SW480 (cell line): ENCODE measurements around the gene FAR2.
A peak's percentile ranks its signal among the peaks of the same experiment; 100 is the strongest.
"Not testable (repeated sequence)": the region's sequence is repeated elsewhere in the genome, so short reads cannot be mapped to it uniquely, and the experiment has no call there.

ENCODE experiments used
- DNase-seq: peaks from one replicate; pipeline ENCODE4 v3.0.0-alpha.2; 2016; ENCODE audit warnings: low spot score

FAR2 gene

DNA sequence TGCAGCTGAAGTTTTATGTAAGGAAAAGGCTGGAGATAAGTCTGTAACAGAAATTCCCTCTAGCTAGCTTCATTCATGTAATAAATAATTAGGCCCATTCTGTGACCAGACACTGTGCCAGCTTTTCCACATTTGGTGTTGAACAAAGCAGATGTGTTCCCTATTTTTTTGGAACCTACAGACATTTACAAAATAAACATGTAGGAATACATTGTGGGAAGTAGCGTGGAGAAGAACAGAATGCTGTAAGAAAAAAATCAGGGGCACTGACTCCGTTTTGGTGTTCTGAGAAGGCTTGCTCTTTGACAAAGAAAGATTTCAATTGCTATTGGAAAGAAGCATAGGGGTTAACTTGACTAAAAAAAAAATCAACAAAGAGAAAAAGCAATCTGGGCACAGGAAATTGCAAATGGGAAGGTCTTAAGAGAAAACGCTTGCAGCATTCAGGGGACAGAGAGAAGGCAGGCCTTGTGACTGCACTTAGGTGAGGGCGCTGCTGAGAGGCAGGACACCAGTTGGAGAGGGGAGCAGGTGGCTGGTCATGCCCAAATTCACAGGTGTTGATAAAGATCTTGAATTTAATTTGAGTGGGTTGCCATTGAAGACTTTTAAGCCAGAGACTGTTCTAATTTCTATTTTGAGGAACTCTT is 4.0 kb downstream of the FAR2 start:
- no peak for DNase-seq

DNA sequence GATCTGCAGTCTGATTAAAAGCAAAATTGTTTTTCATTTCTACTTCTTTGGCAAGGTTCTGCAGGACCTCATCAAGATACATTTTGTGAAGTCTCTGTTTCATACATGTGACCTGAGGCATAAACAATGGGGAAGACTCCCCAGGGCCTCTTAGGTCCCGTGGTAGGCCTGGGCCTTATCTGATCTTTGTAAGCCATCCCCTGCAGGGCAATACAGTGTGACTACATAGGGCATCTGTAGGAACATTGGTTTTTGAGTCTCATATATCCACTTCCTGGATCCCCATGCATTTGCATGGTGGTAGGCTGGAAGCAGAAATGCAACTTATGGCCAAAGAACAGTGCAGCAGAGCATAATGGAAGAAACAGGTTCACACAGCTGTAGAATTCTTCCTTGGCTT is 6.0 kb downstream of the FAR2 start:
- no peak for DNase-seq

DNA sequence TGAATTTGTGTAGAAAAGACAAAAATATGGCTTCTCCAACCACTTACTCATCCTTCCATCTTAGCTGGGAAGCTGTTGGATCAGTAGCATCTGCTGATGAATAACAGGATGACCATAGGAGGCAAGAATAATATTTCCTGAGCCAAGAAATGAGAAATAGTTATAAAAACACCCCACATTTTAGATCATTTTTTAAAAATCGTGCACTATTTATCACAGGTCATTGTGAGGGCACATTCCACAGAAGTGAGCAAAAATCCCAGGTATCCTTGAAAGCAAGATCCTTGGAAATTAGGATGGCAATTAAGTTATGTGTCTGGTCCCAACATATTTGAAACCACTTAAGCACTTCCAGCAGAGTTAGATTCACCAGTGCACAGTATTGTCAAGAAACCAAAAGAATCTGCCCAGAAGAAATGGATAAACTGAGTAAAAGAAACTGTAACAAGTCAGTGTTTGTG is 8.4 kb downstream of the FAR2 start:
- no peak for DNase-seq

DNA sequence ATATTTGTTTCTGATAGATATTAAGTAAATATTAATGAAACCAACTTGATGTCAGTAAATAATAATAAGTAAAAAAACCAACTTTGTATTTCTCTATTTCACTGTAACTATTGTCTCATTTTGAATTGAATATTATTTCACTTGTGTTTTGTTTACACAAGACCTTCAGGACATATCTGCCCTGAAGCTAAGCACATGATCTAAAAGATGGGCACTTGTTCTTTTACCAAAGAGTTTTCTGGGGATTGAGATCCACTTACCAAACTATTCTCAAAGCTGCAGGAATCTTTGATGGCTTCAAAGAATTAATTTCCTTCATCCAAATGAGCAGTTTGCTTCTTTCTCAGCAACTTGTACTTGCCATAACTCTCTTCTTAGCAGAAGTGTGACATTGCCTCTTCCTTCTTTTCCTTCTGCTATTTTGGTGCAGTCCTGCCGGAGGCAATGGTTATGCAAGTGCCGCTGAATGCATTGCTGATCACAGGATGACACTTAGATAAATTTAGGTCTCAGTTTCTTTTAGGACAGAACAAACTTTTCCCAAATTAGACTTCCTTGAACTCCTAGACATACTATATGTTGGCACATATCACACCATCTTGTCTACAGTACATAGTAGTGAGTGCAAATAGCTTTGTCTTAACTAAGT is 9.2 kb downstream of the FAR2 start:
- no peak for DNase-seq

DNA sequence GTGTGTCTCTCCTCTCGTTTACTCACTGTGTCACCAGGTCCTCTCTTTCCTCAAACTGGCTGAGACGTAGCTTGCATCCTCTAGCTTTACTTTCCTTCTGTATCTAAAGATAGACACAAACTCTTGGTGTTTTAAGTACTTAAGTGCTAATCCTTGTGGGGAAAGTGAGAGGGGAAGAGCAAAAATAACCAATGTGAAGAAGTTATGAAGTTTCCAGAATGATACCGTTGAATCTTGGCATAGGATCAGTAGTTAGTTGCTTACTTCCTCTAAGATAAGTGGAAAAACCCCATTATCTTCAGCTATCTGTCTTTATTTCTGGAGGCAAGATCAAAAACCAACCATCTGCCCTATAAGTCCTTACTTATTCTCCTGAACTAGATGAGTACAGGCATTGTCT is 10.6 kb downstream of the FAR2 start:
- DNase-seq, result no peak

DNA sequence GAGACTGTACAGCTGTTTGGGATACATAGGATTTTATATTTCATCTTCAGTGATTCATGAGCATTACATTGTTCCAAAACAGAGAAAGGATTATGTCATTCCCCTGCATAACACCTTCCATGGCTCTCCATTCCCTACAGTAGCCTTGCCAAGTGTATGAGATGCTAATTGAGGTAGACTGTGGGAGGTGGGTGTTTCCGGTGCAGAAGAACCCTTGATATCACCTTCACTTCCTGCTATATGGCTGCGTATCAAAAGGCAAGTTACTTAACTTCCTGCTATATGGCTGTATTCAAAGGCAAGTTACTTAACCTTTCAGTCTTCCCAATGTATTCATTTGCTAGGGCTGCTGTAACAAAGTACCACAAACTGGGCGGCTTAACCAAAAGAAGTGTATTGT is 11.2 kb downstream of the FAR2 start:
- no peak for DNase-seq

DNA sequence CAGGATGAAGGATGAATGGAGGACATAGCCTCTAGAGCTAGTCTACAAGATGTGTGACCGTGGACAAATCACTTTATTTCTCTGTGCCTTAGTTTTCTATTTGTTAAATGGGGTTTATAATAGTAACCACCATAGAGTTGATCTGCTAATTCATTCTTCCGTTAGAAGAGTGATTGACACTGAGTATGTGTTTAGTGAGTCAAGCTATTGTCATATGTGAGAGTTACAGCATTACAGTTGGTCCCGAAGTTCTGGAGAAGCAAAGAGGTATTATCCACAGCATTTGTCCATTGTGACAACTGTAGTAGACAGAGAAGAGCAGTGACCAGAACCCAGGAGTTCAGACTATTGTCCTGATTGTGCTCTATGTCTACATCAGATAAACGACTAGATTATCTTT is 14.1 kb downstream of the FAR2 start:
- DNase-seq, result no peak

DNA sequence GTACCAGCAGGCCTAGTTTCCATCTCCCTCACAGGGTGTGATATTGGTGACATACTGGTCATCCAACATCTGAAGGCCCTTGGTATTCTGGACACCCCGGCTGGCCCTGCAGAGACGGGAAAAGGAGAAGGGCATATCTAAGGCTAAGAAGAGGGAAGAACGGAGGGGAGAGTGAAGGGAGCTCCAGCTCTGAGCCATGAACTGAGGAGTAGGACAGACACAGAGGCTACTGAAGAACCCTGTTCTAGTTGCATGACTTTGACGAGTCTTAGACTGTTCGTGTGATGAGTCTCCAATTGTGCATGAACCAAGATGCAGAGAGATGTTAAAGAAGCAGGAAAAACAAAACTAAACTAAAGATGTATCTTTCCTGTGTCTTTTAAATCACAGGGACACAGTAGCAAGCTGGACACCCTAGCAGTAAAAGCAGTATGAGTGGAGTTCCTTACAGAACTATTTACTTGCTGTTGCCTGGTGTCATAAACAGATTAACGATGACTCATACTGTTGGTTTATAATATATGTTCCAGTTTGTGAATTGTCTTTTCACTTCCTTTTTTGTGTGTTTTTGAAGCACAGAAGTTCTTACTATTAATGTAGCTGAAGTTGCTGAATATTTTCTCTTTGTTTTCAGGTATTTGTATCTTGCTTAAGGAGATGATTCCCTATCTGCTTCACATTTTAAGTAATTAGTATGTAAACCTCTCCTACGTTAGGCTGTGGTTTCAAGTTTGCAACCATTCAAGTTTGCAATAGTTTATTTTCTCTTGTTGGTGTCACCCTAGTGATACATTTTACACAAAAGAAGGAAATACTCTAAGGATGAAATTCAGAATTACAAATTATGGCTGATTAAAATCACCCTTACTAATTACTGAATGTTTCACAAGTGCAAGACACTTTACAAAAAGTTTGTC is 15.7 kb downstream of the FAR2 start:
- peak; percentile 74 for DNase-seq

DNA sequence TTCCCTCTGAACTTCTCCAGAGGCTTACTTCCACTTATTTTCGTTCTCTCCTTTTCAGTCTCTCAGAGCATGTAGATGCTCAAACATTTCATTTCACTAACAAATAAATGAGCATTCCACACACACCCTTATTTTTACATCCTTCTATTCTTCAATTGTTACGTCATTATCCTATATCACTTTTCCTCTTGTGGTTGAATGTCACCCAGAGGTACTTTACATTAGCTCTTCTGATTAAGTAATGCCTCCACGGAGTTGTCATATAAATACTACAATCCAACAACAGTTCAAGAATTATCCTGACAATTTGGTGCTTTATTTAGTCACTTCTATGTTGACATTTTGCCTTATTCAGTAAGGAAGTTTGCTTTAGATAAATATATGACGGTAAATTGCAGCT is 18.4 kb downstream of the FAR2 start:
- DNase-seq, result no peak

DNA sequence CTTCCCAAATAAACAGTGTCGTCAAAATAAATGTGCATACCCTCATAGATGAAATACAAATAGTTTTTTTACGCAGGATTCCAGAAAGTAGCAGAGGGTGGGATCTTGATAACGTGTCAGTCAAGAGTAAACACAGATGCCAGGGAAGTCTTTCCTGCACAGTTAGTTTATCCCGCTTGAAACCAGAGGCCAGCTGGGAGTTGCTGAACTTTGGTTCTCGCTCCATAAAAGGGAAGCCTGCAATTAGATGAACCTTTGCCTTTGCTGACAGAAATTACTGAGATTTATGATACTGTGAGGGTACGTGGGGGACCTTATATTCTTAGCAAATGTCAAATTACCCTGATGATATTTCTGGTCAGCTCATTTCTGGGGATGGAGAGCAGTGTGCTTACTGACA is 18.9 kb downstream of the FAR2 start:
- no peak for DNase-seq

DNA sequence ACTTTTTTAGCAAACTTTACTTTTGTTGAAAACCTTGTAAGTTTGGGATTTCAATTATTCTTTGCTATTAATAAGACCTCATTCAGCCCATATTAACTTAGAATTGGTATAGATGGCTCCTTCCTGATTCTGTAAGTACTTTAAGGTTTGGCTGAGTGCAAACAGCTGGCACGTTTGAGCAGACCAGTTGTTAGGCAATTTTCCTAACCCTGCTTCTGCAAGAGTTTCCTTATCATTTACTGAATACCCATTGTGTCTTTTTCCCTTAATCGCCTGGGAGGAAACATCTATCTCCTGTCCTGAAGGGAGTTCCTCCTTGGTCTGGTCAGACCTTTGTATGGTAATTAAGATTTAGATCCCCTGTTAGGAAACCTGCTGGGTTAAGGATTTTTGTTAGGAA is 20.9 kb downstream of the FAR2 start:
- not testable (repeated sequence) for DNase-seq

DNA sequence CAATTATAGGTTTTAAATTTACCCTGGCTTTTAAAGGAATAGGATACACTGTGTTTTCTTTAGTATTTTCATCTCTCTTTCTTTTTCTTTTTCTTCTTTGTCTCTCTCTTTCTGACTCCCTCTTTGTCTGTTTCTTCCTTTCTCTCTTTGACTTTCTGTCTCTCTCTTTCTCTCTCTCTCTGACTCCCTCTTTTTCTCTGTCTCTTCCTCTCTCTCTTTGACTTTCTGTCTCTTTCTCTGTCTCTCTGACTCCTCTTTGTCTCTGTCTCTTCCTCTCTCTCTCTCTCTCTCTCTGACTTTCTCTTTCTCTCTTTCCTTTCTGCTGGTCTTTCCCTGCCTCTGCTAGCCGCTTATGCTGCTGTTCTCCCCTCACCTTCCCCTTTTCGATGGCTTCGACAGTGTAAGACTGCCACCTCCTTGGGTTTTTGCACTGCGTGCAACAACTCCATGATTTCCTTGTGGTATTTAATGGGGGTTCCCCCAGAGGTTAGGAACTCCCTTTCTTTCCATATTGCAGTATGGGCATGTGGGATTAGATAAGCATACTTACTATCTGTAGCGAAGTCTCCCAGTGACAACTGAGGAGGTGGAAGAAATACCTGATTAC is 21.5 kb downstream of the FAR2 start:
- not testable (repeated sequence) for DNase-seq

DNA sequence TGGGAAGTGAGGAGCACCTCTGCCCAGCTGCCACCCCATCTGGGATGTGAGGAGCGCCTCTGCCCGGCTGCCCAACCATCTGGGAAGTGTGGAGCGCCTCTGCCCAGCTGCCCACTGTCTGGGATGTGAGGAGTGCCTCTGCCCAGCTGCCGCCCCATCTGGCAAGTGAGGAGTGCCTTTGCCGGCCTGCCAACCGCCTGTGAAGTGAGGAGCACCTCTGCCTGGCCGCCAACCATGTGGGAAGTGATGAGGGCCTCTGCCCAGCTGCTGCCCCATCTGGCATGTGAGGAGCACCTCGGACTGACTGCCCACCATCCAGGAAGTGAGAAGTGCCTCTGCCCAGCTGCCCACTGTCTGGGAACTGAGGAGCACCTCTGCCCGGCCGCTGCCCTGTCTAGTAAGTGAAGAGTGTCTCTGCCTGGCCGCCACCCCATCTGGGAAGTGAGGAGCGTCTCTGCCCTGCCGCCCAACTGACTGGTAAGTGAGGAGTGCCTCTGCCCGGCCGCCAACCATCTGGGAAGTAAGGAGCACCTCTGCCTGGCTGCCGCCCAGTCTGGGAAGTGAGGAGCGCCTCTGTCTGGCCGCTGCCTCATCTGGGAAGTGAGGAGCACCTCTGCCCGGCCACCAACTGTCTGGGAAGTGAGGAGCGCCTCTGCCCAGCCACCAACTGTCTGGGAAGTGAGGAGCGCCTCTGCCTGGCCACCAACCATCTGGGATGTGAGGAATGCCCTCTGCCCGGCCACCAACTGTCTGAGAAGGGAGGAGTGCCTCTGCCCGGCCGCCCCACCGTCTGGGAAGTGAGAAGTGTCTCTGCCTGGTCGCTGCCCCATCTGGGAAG is 22.6 kb downstream of the FAR2 start:
- DNase-seq, result no peak

DNA sequence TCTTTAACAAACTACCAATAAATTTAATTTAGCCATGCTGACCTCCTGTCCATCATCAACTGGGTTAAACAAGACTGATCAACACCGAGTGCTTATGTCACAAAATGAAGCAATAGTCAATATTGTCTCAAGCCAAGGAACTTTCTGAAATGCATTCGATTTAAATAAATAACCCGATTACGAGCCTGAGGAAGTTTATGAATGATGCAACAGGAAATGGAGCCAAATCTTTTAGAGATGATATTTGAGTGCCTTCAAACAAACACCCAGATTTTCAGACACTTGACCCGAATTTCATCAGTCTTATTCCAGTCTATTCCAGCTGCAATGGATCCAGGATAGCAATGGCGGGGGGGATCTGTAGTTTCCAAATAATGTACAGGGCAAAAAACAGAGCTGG is 27.9 kb downstream of the FAR2 start:
- no peak for DNase-seq

DNA sequence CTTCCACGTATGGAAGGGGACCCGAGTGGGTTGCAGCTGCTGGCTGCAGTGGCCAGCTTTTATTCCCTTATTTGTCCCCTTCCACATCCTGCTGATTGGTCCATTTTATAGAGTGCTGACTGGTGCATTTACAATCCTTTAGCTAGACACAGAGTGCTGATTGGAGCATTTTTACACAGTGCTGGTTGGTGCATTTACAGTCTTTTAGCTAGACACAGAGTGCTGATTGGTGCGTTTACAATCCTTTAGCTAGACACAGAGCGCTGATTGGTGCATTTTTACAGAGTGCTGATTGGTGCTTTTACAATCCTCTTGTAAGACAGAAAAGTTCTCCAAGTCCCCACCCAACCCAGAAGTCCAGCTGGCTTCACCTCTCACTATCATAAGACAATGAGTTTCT is 33.2 kb downstream of the FAR2 start:
- not testable (repeated sequence) for DNase-seq

DNA sequence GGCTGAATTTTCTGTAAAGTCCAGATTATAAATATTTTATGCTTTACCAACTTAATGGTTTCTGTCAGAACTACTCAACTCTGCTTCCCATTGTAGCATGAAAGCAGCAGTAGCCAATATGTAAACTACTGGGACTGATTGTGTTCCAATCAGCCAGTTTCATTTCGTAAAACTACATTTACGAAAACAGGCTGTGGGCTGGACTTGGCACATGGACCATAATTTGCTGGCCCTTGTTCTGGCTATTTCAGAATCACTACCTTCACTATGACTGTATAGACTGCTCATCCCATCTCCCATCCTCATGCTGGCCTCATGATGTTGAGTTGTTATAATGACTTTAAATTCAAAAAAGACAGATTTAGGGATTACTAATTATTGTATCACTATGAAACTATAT is 38.7 kb downstream of the FAR2 start:
- no peak for DNase-seq

DNA sequence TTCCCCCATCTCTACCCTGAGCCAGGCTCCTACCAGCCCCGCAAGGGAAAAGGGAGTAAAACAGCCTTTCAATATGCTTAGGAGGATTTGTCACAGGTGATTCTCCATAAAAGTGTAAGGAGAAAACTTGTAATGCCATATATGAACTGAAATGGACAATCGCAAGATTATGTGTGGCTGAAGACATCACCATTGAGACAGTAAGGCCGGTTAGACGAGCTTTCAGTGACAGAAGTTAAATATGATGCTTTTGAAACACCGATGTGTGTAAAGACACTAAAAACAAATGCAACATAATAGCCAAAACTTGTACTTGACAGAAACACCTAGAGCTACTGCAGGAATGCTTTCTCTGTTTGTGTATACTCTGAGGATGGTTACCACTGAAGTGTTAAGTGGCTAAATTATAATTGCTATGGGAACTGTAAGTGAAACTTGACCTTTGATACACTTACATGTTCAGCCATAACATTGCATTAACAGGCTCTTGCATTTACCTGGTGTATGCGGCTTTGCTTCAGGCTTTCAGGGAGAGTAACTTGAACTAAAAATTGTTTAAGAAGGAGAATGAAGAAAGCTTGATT is 42.3 kb downstream of the FAR2 start:
- DNase-seq, result no peak

DNA sequence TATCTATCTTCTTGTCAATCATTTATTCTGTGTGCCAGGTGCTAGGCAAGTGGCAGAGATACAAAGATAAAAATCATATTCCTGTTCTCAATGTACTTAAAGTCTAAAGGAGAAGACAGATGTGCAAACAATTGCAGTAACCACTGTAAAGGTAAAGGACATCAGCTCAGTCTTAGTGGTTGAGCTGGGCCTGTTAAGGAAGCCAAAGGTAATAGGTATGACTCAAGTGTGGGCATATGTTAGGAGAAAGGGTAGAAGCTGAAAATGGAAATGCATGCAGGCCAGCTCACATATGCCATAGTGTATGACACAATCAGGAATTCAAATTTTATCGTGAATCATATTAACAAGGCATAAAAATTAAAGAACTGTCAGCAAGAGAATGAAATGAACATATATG is 49.8 kb downstream of the FAR2 start:
- DNase-seq, result no peak

DNA sequence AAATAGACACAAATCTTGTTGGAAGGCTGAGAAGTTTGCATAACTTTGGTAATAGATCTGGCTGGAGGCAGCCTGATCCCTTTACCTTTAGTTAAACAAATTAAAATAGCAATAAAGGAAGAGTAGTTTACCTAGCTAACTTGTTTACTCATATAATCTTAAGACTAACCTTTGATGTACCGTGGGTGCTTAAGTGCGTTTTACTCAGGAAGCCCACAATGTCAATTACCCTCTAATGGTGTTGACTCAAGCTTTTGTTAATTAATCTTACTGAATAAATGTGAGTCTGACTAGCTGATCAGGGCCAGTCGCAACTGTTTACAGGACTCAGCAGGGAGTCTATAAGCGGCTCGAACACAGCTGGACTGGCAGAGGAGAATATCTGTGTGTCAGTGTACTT is 51.5 kb downstream of the FAR2 start:
- no peak for DNase-seq

DNA sequence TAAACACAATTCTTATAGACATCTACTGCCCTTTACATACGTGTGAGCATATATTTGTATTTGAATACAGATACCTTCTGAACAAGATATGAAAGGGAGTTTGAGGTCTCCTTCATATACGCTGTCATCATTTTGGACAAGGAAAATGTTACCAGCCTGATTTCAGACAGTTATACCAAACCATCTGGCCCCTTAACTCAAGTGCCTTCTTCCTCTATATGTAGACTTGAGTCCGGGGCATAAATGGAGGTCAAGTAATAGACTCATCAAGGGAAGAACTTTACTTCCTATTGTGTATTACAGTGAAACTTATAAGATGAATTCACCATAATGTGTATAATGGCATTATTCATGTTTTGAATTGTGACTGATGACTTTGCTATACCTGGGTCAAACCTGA is 52.2 kb downstream of the FAR2 start:
- no peak for DNase-seq

DNA sequence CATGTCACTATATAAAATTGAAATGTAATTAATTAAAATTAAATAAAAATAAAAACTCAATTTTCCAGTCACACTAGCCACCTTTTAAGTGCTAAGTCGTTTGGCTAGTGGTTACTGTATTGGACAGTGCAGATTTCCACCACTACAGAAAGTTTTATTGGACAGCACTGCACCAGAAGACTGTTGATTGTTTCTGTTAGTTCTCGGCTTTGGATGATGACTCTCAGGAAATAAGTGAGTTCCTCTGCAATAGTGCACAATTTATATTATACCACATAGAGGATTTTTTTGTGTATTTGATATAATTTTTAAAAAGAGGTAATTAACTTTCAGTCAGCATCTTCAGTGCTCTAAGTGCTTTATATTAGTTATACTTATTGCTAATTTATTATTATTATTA is 52.7 kb downstream of the FAR2 start:
- no peak for DNase-seq
